NAMALWA (cell line): ENCODE data around the gene FBXO11.
A peak's percentile ranks its signal among the peaks of the same experiment; 100 is the strongest.

Source experiments
- DNase-seq: peaks from one replicate; pipeline ENCODE4 v3.0.0-alpha.2; 2015; ENCODE audit warnings: low spot score

FBXO11 gene

GRCh38 chr2:47849368-47849767, 56.9 kb downstream of the FBXO11 start:
- no peak for DNase-seq

- no peak for DNase-seq
Observed at GRCh38 chr2:47844162-47844561, 62.1 kb downstream of the FBXO11 start.

- no peak for DNase-seq
Observed at GRCh38 chr2:47843407-47843806, 62.9 kb downstream of the FBXO11 start.

GRCh38 chr2:47842846-47843245, 63.5 kb downstream of the FBXO11 start:
- DNase-seq: peak; percentile 29

- no peak for DNase-seq
Observed at GRCh38 chr2:47838686-47839085, 67.6 kb downstream of the FBXO11 start.

GRCh38 chr2:47838249-47838648, 68.0 kb downstream of the FBXO11 start:
- DNase-seq: no peak

- DNase-seq: no peak
Observed at GRCh38 chr2:47833516-47833968, 72.8 kb downstream of the FBXO11 start.

GRCh38 chr2:47822518-47822917, 83.8 kb downstream of the FBXO11 start:
- no peak for DNase-seq

- no peak for DNase-seq
Observed at GRCh38 chr2:47819834-47820233, 86.5 kb downstream of the FBXO11 start.

GRCh38 chr2:47818777-47819176, 87.5 kb downstream of the FBXO11 start:
- no peak for DNase-seq

- peak; percentile 29 for DNase-seq
Observed at GRCh38 chr2:47815764-47816163, 90.5 kb downstream of the FBXO11 start.

GRCh38 chr2:47811668-47812067, 94.6 kb downstream of the FBXO11 start:
- DNase-seq: no peak

GRCh38 chr2:47810850-47811249, 95.4 kb downstream of the FBXO11 start:
- no peak for DNase-seq

GRCh38 chr2:47809903-47810302, 96.4 kb downstream of the FBXO11 start:
- DNase-seq: no peak

- no peak for DNase-seq
Observed at GRCh38 chr2:47808614-47809013, 97.7 kb downstream of the FBXO11 start.

GRCh38 chr2:47805850-47806249, 100.4 kb downstream of the FBXO11 start:
- no peak for DNase-seq

GRCh38 chr2:47803770-47804169, 102.5 kb downstream of the FBXO11 start:
- no peak for DNase-seq

GRCh38 chr2:47803363-47803762, 102.9 kb downstream of the FBXO11 start:
- no peak for DNase-seq

- no peak for DNase-seq
Observed at GRCh38 chr2:47801118-47801517, 105.2 kb downstream of the FBXO11 start.

- no peak for DNase-seq
Observed at GRCh38 chr2:47799031-47799609, 107.2 kb downstream of the FBXO11 start.

GRCh38 chr2:47798631-47799030, 107.7 kb downstream of the FBXO11 start:
- DNase-seq: no peak

- DNase-seq: no peak
Observed at GRCh38 chr2:47796090-47796697, 110.1 kb downstream of the FBXO11 start.

- DNase-seq: no peak
Observed at GRCh38 chr2:47785986-47786385, 120.3 kb downstream of the FBXO11 start.

GRCh38 chr2:47784352-47784851, 121.9 kb downstream of the FBXO11 start:
- DNase-seq: no peak
